Endothelial cell of umbilical vein (primary cell): Measurements from ENCODE around the gene PTPN5. TPM values are rescaled to one million over a fixed set of nuclear protein-coding genes. Genes with fewer than 3 reads are reported as not detected.

Experiments
- BruUV-seq: library from RNA; stranded (reverse); fragments of 400-500 nt; replicated peaks from 2 replicates; lab custom pipeline; 2021; lab: Mats Ljungman, UMichigan
- CTCF ChIA-PET: fragments of 300-600, 350-600 bp; sonication (Branson Sonifier 250); formaldehyde crosslinking; loops from one replicate; lab custom pipeline; 2021; ENCODE audit warnings: antibody characterized with exemption, inconsistent platforms; lab: Charles Lee
- POLR2A ChIA-PET: fragments of 300-600, 350-600 bp; sonication (Branson Sonifier 250); formaldehyde crosslinking; loops from one replicate; lab custom pipeline; 2021; ENCODE audit warnings: antibody characterized with exemption, inconsistent platforms; lab: Charles Lee
- DNase-seq: peaks from one replicate; pipeline ENCODE4 v3.0.0-alpha.2; 2011; ENCODE audit warnings: low read depth, low spot score
- FAIRE-seq: peaks from 2 replicates; lab custom pipeline; 2011; peaks lifted over from hg19 to GRCh38; lab: Jason Lieb, UNC
- H2AFZ ChIP-seq: 2 replicates; pipeline ENCODE4 v1.6.0; 2012; ENCODE audit warnings: low read depth, low read length, control low read depth, inconsistent platforms
- H3K27ac ChIP-seq: 2 replicates; pipeline ENCODE4 v1.5.1; 2011; ENCODE audit warnings: low read depth, mild to moderate bottlenecking, control low read depth, low read length, moderate library complexity; ENCODE audit not compliant: insufficient read depth
- H3K27me3 ChIP-seq, 2 experiments: 2 replicates each; pipeline versions ENCODE4 v1.6.0 to v1.6.1; 2011; ENCODE audit warnings: low read length in 2 of 2, mixed read lengths in 1 of 2; ENCODE audit not compliant: control insufficient read depth in 2 of 2, insufficient read depth in 2 of 2
- H3K36me3 ChIP-seq, 2 experiments: 2 replicates in 1 of 2; 3 replicates in 1 of 2; pipeline ENCODE4 v1.5.1; 2011; ENCODE audit warnings: low read length in 2 of 2, mild to moderate bottlenecking in 1 of 2, moderate library complexity in 1 of 2; ENCODE audit not compliant: control insufficient read depth in 2 of 2, insufficient read depth in 2 of 2; ENCODE audit errors: extremely low read depth in 1 of 2
- H3K4me1 ChIP-seq: 3 replicates; pipeline ENCODE4 v1.5.1; 2011; ENCODE audit warnings: mild to moderate bottlenecking, low read length; ENCODE audit not compliant: control insufficient read depth, insufficient read depth; ENCODE audit errors: extremely low read depth
- H3K4me2 ChIP-seq: 2 replicates; pipeline ENCODE4 v1.6.1; 2011; ENCODE audit warnings: low read length, control low read depth, mixed read lengths; ENCODE audit not compliant: insufficient read depth
- H3K4me3 ChIP-seq, 3 experiments: fragments of 200-600 bp in 1 of 3; sonication (generic), shearing (Covaris generic) in 1 of 3; replicated peaks in 1 of 3; 2 replicates each; pipeline ENCODE4 v1.5.1; 2011 to 2016; ENCODE audit warnings: control low read depth in 3 of 3, low read length in 3 of 3, mild to moderate bottlenecking in 2 of 3, inconsistent platforms in 1 of 3, low read depth in 1 of 3, moderate library complexity in 1 of 3; ENCODE audit not compliant: insufficient read depth in 1 of 3
- H3K79me2 ChIP-seq: 2 replicates; pipeline ENCODE4 v1.6.0; 2012; ENCODE audit warnings: low read length, inconsistent platforms; ENCODE audit not compliant: control insufficient read depth, insufficient read depth
- H3K9ac ChIP-seq: replicated peaks from 2 replicates; pipeline ENCODE3; 2011; ENCODE audit warnings: low read length, control low read depth; ENCODE audit not compliant: insufficient read depth; ENCODE audit errors: extremely low read depth
- H3K9me1 ChIP-seq: replicated peaks from 3 replicates; pipeline ENCODE4 v1.6.0; 2011; ENCODE audit warnings: mild to moderate bottlenecking, low read length; ENCODE audit not compliant: control insufficient read depth, insufficient read depth; ENCODE audit errors: extremely low read depth
- H3K9me3 ChIP-seq: replicated peaks from 2 replicates; pipeline ENCODE4 v1.5.1; 2012; ENCODE audit warnings: low read length, inconsistent platforms; ENCODE audit not compliant: control insufficient read depth, insufficient read depth
- H4K20me1 ChIP-seq: replicated peaks from 2 replicates; pipeline ENCODE3; 2011; ENCODE audit warnings: mild to moderate bottlenecking, low read length; ENCODE audit not compliant: control insufficient read depth, insufficient read depth; ENCODE audit errors: extremely low read depth
- GATA2 ChIP-seq: IDR thresholded peaks from 2 replicates; pipeline ENCODE4 v1.7.0; 2011; ENCODE audit warnings: low read depth, mild to moderate bottlenecking, moderate library complexity, mixed read lengths, low read length; ENCODE audit not compliant: insufficient read length, insufficient read depth
- dilution Hi-C: fragments of 300-500 bp; cut with MboI; formaldehyde crosslinking; loops from one replicate; pipeline ENCODE4 v1.15.0; 2019; ENCODE audit warnings: low sequenced_read_pairs; ENCODE audit not compliant: extremely low pct_ligation_motif_present
- intact Hi-C: fragments of 100-400 bp; cut with micrococcal nuclease; formaldehyde crosslinking; loops from one replicate; pipeline ENCODE4 v1.10.0; 2022
- polyA plus RNA-seq, 4 experiments: library from polyadenylated mRNA; depleted of rRNA in 3 of 4; stranded (reverse) in 3 of 4; unstranded in 1 of 4; fragments of >200 nt; gene quantifications; 2 replicates each; pipeline versions ENCODE4 v1.2.1 to v1.2.3, GENCODE V29; 2011 to 2012; ENCODE audit warnings: missing spikeins in 1 of 4
- total RNA-seq: library from RNA; stranded (reverse); gene quantifications from 2 replicates; pipeline ENCODE4 v1.2.3, GENCODE V29; 2021
- TF ChIP-seq, protein P1 (sequence below): IDR thresholded peaks from 2 replicates; pipeline ENCODE4 v1.6.1; 2011; ENCODE audit not compliant: insufficient read depth, insufficient read length
- TF ChIP-seq, protein P2 (sequence below), 2 donors: IDR thresholded peaks; 1 replicate in 1 of 2; 2 replicates in 1 of 2; pipeline ENCODE4 v1.5.1; 2011; ENCODE audit warnings: low read length in 2 of 2, mild to moderate bottlenecking in 2 of 2, moderate library complexity in 2 of 2, control low read depth in 1 of 2, inconsistent platforms in 1 of 2, low read depth in 1 of 2; ENCODE audit not compliant: insufficient read depth in 1 of 2; ENCODE audit errors: extremely low read depth in 1 of 2

Gene PTPN5
- total and polyA plus RNA-seq, 2 donors (not counting 3 experiments of a cell fraction or from before 2014, with no cell fraction given) = not detected

DNA sequence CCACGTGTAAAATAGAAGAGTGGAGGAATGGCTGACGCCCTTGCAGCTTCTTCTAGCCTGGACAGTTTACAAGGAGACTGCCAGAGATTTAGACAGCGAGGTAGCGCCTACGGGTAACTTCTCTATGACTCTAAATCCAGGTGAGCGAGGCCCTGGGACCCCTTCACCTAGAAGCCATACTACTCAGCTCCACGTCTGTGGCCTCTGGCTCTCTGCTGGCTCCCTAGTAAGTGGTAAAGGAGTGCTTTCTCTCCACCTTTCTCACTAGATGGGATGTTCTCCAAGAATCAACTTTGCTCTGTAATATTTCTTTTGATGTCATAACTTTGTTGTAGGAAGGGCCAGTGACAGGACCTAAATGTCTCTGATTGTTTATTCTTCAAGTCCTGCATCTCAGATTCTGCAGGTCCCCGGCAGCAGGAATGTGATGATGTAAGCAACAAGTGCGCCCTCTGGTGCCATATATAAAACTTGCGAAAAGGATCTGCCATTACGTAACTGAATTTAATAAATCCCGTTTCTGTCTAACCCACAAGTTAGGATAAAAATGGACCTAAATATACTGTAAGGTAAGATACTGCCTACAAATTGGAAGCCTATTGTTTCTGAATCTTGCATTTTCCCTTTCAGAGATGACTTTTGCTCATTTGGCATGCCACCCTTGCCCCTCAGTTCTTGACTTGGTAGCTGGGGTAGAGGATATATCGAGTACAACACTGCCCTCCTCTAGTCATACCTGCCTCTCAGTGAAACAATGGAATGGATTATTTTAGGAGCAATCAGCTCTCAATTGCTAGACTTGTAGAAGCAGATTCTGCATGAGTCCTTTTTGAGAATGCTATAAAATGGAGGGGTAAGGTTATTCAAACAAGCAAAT is 11.0 kb upstream of the PTPN5 start:
- Histone ChIP-seq H3K4me2 (no peak overlapping the region), H3K4me1 (peaks cover 3% of the 10 kb centered on the region), H3K9ac (no peak overlapping the region), H3K36me3 (no peaks in the 10 kb centered on the region), H3K9me3 (no peaks in the 10 kb centered on the region), H3K27me3 (peaks cover 8 to 13% of the 10 kb centered on the region in 2 experiments), H2AFZ (no peak overlapping the region), H3K4me3 (no peak overlapping the region), H3K27ac (no peak overlapping the region), H3K79me2 (no peaks in the 10 kb centered on the region), H4K20me1 (no peaks in the 10 kb centered on the region), H3K9me1 (no peaks in the 10 kb centered on the region)
- ChIA-PET POLR2A (no interaction called here), CTCF (interaction anchor here (0.7 to 5.0 kb wide), 13 partner anchors 9 to 687 kb away, joined by 3 to 65 read pairs (median 5); no protein-coding TSS in a partner anchor)
- DNase-seq (peak; percentile 69), FAIRE-seq (peak; percentile 90)
- dilution Hi-C loops = no loop called here
- no TSS peak for BruUV-seq
- intact Hi-C loops = loop anchor here (1.0 to 5.0 kb wide), 4 partner anchors 27 to 687 kb away; no protein-coding TSS in a partner anchor
- TF ChIP-seq, protein P1, sequence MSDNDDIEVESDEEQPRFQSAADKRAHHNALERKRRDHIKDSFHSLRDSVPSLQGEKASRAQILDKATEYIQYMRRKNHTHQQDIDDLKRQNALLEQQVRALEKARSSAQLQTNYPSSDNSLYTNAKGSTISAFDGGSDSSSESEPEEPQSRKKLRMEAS = no peak
- TF ChIP-seq, protein P2, sequence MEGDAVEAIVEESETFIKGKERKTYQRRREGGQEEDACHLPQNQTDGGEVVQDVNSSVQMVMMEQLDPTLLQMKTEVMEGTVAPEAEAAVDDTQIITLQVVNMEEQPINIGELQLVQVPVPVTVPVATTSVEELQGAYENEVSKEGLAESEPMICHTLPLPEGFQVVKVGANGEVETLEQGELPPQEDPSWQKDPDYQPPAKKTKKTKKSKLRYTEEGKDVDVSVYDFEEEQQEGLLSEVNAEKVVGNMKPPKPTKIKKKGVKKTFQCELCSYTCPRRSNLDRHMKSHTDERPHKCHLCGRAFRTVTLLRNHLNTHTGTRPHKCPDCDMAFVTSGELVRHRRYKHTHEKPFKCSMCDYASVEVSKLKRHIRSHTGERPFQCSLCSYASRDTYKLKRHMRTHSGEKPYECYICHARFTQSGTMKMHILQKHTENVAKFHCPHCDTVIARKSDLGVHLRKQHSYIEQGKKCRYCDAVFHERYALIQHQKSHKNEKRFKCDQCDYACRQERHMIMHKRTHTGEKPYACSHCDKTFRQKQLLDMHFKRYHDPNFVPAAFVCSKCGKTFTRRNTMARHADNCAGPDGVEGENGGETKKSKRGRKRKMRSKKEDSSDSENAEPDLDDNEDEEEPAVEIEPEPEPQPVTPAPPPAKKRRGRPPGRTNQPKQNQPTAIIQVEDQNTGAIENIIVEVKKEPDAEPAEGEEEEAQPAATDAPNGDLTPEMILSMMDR (IDR thresholded peaks at IDR 0.05; ENCODE audit: extremely low read depth in 1 of 2, insufficient read depth in 1 of 2, low read depth in 1 of 2, low read length in 2 of 2) = peak; percentile 53 to 57
- no peak for TF ChIP-seq GATA2
